GM18951 (cell line): ENCODE data around the gene NUDT1.

Source experiments
- POLR2A ChIP-seq: IDR thresholded peaks from 4 replicates; pipeline ENCODE4 v1.6.1; 2011; ENCODE audit warnings: mild to moderate bottlenecking; ENCODE audit not compliant: insufficient read length, insufficient read depth; ENCODE audit errors: extremely low read depth
- in situ Hi-C: fragments of 300-500 bp; cut with MboI; formaldehyde crosslinking; loops from one replicate; pipeline ENCODE4 v1.12.0; 2022; ENCODE audit warnings: low sequenced_read_pairs, mixed read lengths, inconsistent platforms; ENCODE audit not compliant: unreplicated experiment

The NUDT1 gene

GRCh38 chr7:2211259-2211880 lies 30.7 kb upstream of the NUDT1 start:
- no peak for TF ChIP-seq POLR2A
- in situ Hi-C loops: no loop called here

GRCh38 chr7:2211926-2212325 lies 30.1 kb upstream of the NUDT1 start:
- TF ChIP-seq POLR2A: no peak
- in situ Hi-C loops: no loop called here

- in situ Hi-C loops: no loop called here
- no peak for TF ChIP-seq POLR2A
Observed at GRCh38 chr7:2212906-2213305, 29.1 kb upstream of the NUDT1 start.

GRCh38 chr7:2213551-2214215 lies 28.3 kb upstream of the NUDT1 start:
- in situ Hi-C loops: no loop called here

GRCh38 chr7:2214636-2215035 lies 27.4 kb upstream of the NUDT1 start:
- in situ Hi-C loops: no loop called here
- no peak for TF ChIP-seq POLR2A

More at GRCh38 chr7:2213551-2214215, 28.3 kb upstream of the NUDT1 start:
- TF ChIP-seq POLR2A: no peak

- no peak for TF ChIP-seq POLR2A
- in situ Hi-C loops: no loop called here
Observed at GRCh38 chr7:2215851-2216250, 26.2 kb upstream of the NUDT1 start.

GRCh38 chr7:2217206-2217605 lies 24.8 kb upstream of the NUDT1 start:
- in situ Hi-C loops: no loop called here
- no peak for TF ChIP-seq POLR2A

GRCh38 chr7:2217716-2218443 lies 24.1 kb upstream of the NUDT1 start:
- in situ Hi-C loops: no loop called here

GRCh38 chr7:2218444-2218785 lies 23.6 kb upstream of the NUDT1 start:
- no peak for TF ChIP-seq POLR2A
- in situ Hi-C loops: no loop called here

More at GRCh38 chr7:2217716-2218443, 24.1 kb upstream of the NUDT1 start:
- TF ChIP-seq POLR2A: no peak

GRCh38 chr7:2219136-2219535 lies 22.9 kb upstream of the NUDT1 start:
- in situ Hi-C loops: no loop called here

GRCh38 chr7:2219606-2220005 lies 22.4 kb upstream of the NUDT1 start:
- in situ Hi-C loops: no loop called here
- TF ChIP-seq POLR2A: no peak

More at GRCh38 chr7:2219136-2219535, 22.9 kb upstream of the NUDT1 start:
- no peak for TF ChIP-seq POLR2A

- in situ Hi-C loops: no loop called here
- no peak for TF ChIP-seq POLR2A
Observed at GRCh38 chr7:2220030-2220429, 22.0 kb upstream of the NUDT1 start.

- TF ChIP-seq POLR2A: no peak
- in situ Hi-C loops: no loop called here
Observed at GRCh38 chr7:2220506-2220905, 21.5 kb upstream of the NUDT1 start.

GRCh38 chr7:2220954-2221353 lies 21.1 kb upstream of the NUDT1 start:
- in situ Hi-C loops: no loop called here
- no peak for TF ChIP-seq POLR2A
